K562 (cell line): ENCODE measurements around the gene IL20. TPM values are rescaled to one million over a fixed set of nuclear protein-coding genes. Genes with fewer than 3 reads are reported as not detected.

Experiments used
- EP300 ChIP-seq: IDR thresholded peaks from 2 replicates; pipeline ENCODE4 v1.6.1; 2012; ENCODE audit warnings: low read length, improper control_type of control experiment
- ESRRA ChIP-seq: fragments of 450-650 bp; IDR thresholded peaks from 2 replicates; pipeline ENCODE4 v1.6.1; 2014; ENCODE audit warnings: low read depth, mild to moderate bottlenecking, moderate library complexity, borderline replicate concordance
- FOXA3 ChIP-seq, 2 experiments: fragments of 450-650 bp in 1 of 2; sonication (generic) in 1 of 2; formaldehyde crosslinking; IDR thresholded peaks in 1 of 2; conservative IDR thresholded peaks in 1 of 2; 2 replicates each; pipeline versions ENCODE4 v1.4.0 to v1.8.0; 2020 to 2022; ENCODE audit warnings: mild to moderate bottlenecking in 2 of 2, missing genetic modification reagents in 1 of 2
- HDAC6 ChIP-seq: IDR thresholded peaks from 2 replicates; pipeline ENCODE4 v1.6.1; 2012; ENCODE audit warnings: low read depth, mild to moderate bottlenecking, control low read depth, inconsistent platforms, low read length, moderate library complexity
- NR2F6 ChIP-seq: fragments of 450-650 bp; formaldehyde crosslinking; IDR thresholded peaks from 2 replicates; pipeline ENCODE4 v1.4.0; 2020; ENCODE audit warnings: mild to moderate bottlenecking
- REST ChIP-seq, 2 experiments: fragments of 450-650 bp; formaldehyde crosslinking in 1 of 2; IDR thresholded peaks; 2 replicates each; pipeline versions ENCODE4 v1.4.0 to v1.6.1; 2014 to 2020; ENCODE audit warnings: mild to moderate bottlenecking in 2 of 2, borderline replicate concordance in 1 of 2, low read depth in 1 of 2
- ZBTB12 ChIP-seq: fragments of 250-450 bp; sonication (Bioruptor Pico); IDR thresholded peaks from 2 replicates; pipeline ENCODE4 v1.4.0; 2020
- polyA plus RNA-seq, 8 experiments: library from polyadenylated mRNA; depleted of rRNA in 4 of 8; stranded (reverse) in 5 of 8; unstranded in 3 of 8; fragments of >200 nt; fragmentation: Nextera tagmentation in 2 of 8; fragmentation: Illumina TruSeq in 1 of 8; extraction: Ambion mirVana in 2 of 8; extraction: Trizol in 1 of 8; gene quantifications; 2 replicates each; pipeline versions ENCODE4 v1.2.1 to v1.2.3, GENCODE V29; 2011 to 2014; ENCODE audit warnings: inconsistent platforms in 1 of 8, missing spikeins in 1 of 8
- total RNA-seq, 7 experiments: library from RNA; depleted of rRNA in 6 of 7; stranded (reverse); fragments of >200 nt in 6 of 7; fragmentation: Illumina TruSeq in 2 of 7; extraction: Trizol in 2 of 7; gene quantifications; 2 replicates each; pipeline versions ENCODE4 v1.2.1 to v1.2.3, GENCODE V29; 2011 to 2021; ENCODE audit warnings: low replicate concordance in 1 of 7
- TF ChIP-seq, protein P1 (sequence below): fragments of 450-650 bp; IDR thresholded peaks from 2 replicates; pipeline ENCODE4 v1.6.1; 2018; ENCODE audit not compliant: partially characterized antibody

Gene IL20
- total and polyA plus RNA-seq, 9 of the 15 experiments (the other 6 are each of a cell fraction or from before 2014, with no cell fraction given), result not detected

DNA sequence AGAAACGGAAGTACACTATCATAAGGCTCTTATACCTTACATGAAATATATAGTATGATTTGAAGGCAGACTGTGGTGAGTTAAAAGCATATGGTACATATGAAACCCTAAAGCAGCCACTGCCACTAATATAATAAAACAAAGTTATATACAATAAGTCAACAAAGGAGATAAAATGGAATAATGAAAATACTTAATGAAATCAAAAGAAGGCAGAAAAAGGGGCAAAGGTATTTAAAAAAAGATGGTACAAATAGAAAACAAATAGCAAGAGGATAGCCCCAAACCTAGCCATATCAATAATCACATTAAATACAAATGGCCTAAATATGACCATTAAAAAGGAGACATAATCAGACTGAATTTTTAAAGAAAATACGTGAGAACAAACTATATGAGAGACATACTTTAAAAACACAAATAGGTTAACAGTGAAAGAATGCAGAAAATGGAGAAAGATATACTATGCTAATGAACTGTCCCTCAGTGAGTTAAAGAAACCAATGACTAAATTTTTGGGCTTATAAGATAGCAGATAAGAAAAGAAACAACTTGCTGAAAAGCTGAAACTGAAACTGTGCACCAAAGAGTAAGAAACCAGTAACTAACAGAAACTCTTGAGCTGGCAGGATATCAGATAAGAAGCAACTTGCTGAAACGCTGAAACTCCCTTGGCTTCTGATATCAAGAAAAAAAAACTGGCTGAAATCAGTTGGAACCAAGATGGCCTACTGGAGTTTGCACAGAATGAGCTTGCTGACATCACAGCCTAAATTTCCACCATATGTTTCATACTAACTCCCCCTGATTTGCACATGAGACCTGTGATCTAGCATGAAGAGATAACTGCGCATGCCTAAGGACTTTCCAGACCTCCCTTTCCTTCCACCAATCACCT lies 48.8 kb upstream of the IL20 start (continued):
- TF ChIP-seq REST (IDR thresholded peaks at IDR 0.05; ENCODE audit: borderline replicate concordance), result peak; percentile 90
- TF ChIP-seq REST (CRISPR knock-in tag; IDR thresholded peaks at IDR 0.05; ENCODE audit: low read depth), result 0 out of 2 replicates have a peak, but pooled peaks have one; percentile 44
- TF ChIP-seq HDAC6, result no peak
- no peak for TF ChIP-seq FOXA3 (CRISPR knock-in tag; conservative IDR thresholded peaks at IDR 0.05 in 1 of 2, IDR thresholded peaks at IDR 0.05 in 1 of 2)
- TF ChIP-seq EP300, result peak; percentile 77
- TF ChIP-seq NR2F6 (CRISPR knock-in tag), result no peak
- TF ChIP-seq ZBTB12, result peak; percentile 51; the same call in 1 of the 2 replicates
- TF ChIP-seq, protein P1, sequence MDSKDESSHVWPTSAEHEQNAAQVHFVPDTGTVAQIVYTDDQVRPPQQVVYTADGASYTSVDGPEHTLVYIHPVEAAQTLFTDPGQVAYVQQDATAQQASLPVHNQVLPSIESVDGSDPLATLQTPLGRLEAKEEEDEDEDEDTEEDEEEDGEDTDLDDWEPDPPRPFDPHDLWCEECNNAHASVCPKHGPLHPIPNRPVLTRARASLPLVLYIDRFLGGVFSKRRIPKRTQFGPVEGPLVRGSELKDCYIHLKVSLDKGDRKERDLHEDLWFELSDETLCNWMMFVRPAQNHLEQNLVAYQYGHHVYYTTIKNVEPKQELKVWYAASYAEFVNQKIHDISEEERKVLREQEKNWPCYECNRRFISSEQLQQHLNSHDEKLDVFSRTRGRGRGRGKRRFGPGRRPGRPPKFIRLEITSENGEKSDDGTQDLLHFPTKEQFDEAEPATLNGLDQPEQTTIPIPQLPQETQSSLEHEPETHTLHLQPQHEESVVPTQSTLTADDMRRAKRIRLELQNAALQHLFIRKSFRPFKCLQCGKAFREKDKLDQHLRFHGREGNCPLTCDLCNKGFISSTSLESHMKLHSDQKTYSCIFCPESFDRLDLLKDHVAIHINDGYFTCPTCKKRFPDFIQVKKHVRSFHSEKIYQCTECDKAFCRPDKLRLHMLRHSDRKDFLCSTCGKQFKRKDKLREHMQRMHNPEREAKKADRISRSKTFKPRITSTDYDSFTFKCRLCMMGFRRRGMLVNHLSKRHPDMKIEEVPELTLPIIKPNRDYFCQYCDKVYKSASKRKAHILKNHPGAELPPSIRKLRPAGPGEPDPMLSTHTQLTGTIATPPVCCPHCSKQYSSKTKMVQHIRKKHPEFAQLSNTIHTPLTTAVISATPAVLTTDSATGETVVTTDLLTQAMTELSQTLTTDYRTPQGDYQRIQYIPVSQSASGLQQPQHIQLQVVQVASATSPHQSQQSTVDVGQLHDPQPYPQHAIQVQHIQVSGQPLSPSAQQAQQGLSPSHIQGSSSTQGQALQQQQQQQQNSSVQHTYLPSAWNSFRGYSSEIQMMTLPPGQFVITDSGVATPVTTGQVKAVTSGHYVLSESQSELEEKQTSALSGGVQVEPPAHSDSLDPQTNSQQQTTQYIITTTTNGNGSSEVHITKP, result no peak
- TF ChIP-seq ESRRA, result no peak
